ENCODE results near the gene TREML2. TPM values are rescaled to one million over a fixed set of nuclear protein-coding genes. Genes with fewer than 3 reads are reported as not detected.

Gene TREML2
- total RNA-seq, 3 donors from 2014 or later (not counting 1 experiment from before 2014, with no cell fraction given) = 0.75 to 3.0 (median 1.0) TPM

DNA sequence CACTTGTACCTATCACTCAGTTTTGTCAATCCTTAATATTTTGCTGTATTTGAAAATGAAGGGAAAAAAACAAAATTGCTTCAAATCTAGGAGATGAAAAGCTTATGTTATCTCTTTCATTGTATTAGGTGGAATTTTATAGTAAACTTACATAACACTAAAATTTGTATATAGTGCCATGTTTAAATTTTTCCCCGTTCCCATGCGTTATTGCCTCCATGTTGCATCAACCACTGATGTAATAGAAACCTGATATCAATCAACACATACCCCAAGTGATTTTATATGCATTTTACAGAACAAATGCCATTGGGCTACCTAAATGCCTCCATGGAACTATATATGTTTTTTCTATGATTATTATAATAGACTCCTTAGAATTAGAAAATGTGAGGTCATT lies 23.3 kb downstream of the TREML2 start:
- no peak for DNase-seq
- no peak overlapping the region for H3K27ac ChIP-seq (ENCODE audit: low read length)
- no peaks in the 10 kb centered on the region for H3K36me3 Mint-ChIP-seq
- WGBS (ENCODE audit: insufficient coverage) = 100% methylated on average over 2 of the region's 2 CpGs
- ATAC-seq = no peak
- H3K27me3 ChIP-seq (ENCODE audit: control insufficient read depth, insufficient read depth, low read length) = peaks cover 3% of the 10 kb centered on the region
- no peaks in the 10 kb centered on the region for H3K9me3 Mint-ChIP-seq
- H3K4me1 Mint-ChIP-seq = peaks cover 9 to 15% of the 10 kb centered on the region in 2 donors
- H3K4me1 ChIP-seq (ENCODE audit: control insufficient read depth, insufficient read depth, low read length) = peaks cover 8% of the 10 kb centered on the region
- H3K9me3 ChIP-seq (ENCODE audit: control insufficient read depth, insufficient read depth, low read length) = no peaks in the 10 kb centered on the region
- no peaks in the 10 kb centered on the region for H3K36me3 ChIP-seq (ENCODE audit: control insufficient read depth, insufficient read depth, low read length)
- TF ChIP-seq, protein P1, sequence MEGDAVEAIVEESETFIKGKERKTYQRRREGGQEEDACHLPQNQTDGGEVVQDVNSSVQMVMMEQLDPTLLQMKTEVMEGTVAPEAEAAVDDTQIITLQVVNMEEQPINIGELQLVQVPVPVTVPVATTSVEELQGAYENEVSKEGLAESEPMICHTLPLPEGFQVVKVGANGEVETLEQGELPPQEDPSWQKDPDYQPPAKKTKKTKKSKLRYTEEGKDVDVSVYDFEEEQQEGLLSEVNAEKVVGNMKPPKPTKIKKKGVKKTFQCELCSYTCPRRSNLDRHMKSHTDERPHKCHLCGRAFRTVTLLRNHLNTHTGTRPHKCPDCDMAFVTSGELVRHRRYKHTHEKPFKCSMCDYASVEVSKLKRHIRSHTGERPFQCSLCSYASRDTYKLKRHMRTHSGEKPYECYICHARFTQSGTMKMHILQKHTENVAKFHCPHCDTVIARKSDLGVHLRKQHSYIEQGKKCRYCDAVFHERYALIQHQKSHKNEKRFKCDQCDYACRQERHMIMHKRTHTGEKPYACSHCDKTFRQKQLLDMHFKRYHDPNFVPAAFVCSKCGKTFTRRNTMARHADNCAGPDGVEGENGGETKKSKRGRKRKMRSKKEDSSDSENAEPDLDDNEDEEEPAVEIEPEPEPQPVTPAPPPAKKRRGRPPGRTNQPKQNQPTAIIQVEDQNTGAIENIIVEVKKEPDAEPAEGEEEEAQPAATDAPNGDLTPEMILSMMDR (IDR thresholded peaks at IDR 0.05) = no peak
- H3K27ac Mint-ChIP-seq = no peak overlapping the region
- intact Hi-C loops (cut with micrococcal nuclease) = no loop called here
- no peak overlapping the region for H3K4me3 Mint-ChIP-seq
- peaks cover 18 to 24% of the 10 kb centered on the region in 2 donors for H3K27me3 Mint-ChIP-seq (ENCODE audit: low read depth in 2 of 2)
- H3K4me3 ChIP-seq (ENCODE audit: low read length) = no peak overlapping the region

GRCh38 chr6:41177287-41177686 lies 23.7 kb downstream of the TREML2 start:
- no peak overlapping the region for H3K4me3 ChIP-seq (ENCODE audit: low read length)
- Mint-ChIP-seq H3K9me3 (no peaks in the 10 kb centered on the region), H3K4me3 (no peak overlapping the region), H3K4me1 (peaks cover 7 to 12% of the 10 kb centered on the region in 2 donors), H3K27ac (no peak overlapping the region), H3K27me3 (ENCODE audit: low read depth in 2 of 2) (peaks cover 18 to 24% of the 10 kb centered on the region in 2 donors), H3K36me3 (no peaks in the 10 kb centered on the region)
- no peaks in the 10 kb centered on the region for H3K9me3 ChIP-seq (ENCODE audit: control insufficient read depth, insufficient read depth, low read length)
- no peak overlapping the region for H3K27ac ChIP-seq (ENCODE audit: low read length)
- TF ChIP-seq, protein P1 (IDR thresholded peaks at IDR 0.05) = no peak
- 75% methylated on average over 3 of the region's 3 CpGs for WGBS (ENCODE audit: insufficient coverage)
- no peaks in the 10 kb centered on the region for H3K36me3 ChIP-seq (ENCODE audit: control insufficient read depth, insufficient read depth, low read length)
- intact Hi-C loops (cut with micrococcal nuclease) = no loop called here
- peaks cover 3% of the 10 kb centered on the region for H3K27me3 ChIP-seq (ENCODE audit: control insufficient read depth, insufficient read depth, low read length)
- no peak for ATAC-seq
- no peak for DNase-seq
- H3K4me1 ChIP-seq (ENCODE audit: control insufficient read depth, insufficient read depth, low read length) = peaks cover 8% of the 10 kb centered on the region

DNA sequence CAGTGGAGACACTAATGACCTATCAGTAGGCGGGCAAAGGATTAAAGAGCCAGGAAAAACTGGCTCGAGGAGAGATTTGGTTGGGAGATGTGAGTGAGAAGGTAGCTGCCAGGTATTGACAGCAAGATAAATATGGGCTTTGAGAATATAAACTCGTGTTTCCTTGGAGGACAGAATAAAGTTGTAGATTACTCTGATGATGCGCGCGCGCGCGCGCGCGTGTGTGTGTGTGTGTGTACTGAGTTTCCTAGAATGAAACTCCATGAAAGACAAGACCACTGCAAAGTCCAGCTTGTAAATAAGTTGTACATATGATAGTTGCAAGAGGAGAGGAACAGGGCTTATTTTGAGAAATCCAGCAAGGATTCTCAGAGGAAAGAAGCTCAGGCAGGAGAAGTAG lies 24.8 kb downstream of the TREML2 start:
- Mint-ChIP-seq H3K4me1 (peaks cover 5 to 8% of the 10 kb centered on the region in 2 donors), H3K9me3 (no peaks in the 10 kb centered on the region), H3K27ac (no peak overlapping the region), H3K4me3 (no peak overlapping the region), H3K27me3 (ENCODE audit: low read depth in 2 of 2) (peaks cover 23 to 26% of the 10 kb centered on the region in 2 donors), H3K36me3 (no peaks in the 10 kb centered on the region)
- 94% methylated on average over 12 of the region's 12 CpGs for WGBS (ENCODE audit: insufficient coverage)
- Histone ChIP-seq H3K9me3 (ENCODE audit: control insufficient read depth, insufficient read depth, low read length) (no peaks in the 10 kb centered on the region), H3K27ac (ENCODE audit: low read length) (no peak overlapping the region), H3K4me1 (ENCODE audit: control insufficient read depth, insufficient read depth, low read length) (no peaks in the 10 kb centered on the region), H3K4me3 (ENCODE audit: low read length) (no peak overlapping the region), H3K36me3 (ENCODE audit: control insufficient read depth, insufficient read depth, low read length) (no peaks in the 10 kb centered on the region), H3K27me3 (ENCODE audit: control insufficient read depth, insufficient read depth, low read length) (peaks cover 3% of the 10 kb centered on the region)
- intact Hi-C loops (cut with micrococcal nuclease) = no loop called here
- DNase-seq (no peak), ATAC-seq (no peak)
- TF ChIP-seq, protein P1 (IDR thresholded peaks at IDR 0.05) = no peak

- Histone ChIP-seq H3K9me3 (ENCODE audit: control insufficient read depth, insufficient read depth, low read length) (no peaks in the 10 kb centered on the region), H3K36me3 (ENCODE audit: control insufficient read depth, insufficient read depth, low read length) (no peaks in the 10 kb centered on the region), H3K4me1 (ENCODE audit: control insufficient read depth, insufficient read depth, low read length) (no peaks in the 10 kb centered on the region), H3K27ac (ENCODE audit: low read length) (no peak overlapping the region), H3K4me3 (ENCODE audit: low read length) (no peak overlapping the region), H3K27me3 (ENCODE audit: control insufficient read depth, insufficient read depth, low read length) (peaks cover 3% of the 10 kb centered on the region)
- H3K4me3 Mint-ChIP-seq = no peak overlapping the region
- intact Hi-C loops (cut with micrococcal nuclease) = no loop called here
- WGBS (ENCODE audit: insufficient coverage) = no CpG with 5 or more reads among the region's 1 CpG
- no peaks in the 10 kb centered on the region for H3K9me3 Mint-ChIP-seq
- H3K27me3 Mint-ChIP-seq (ENCODE audit: low read depth in 2 of 2) = peaks cover 31% of the 10 kb centered on the region in 2 donors
- ATAC-seq = no peak
- no peak for DNase-seq
- TF ChIP-seq, protein P1 (IDR thresholded peaks at IDR 0.05) = no peak
- H3K4me1 Mint-ChIP-seq = peaks cover 5 to 14% of the 10 kb centered on the region in 2 donors
- H3K36me3 Mint-ChIP-seq = no peaks in the 10 kb centered on the region
- H3K27ac Mint-ChIP-seq = no peak overlapping the region
Observed at GRCh38 chr6:41175084-41175483, 25.9 kb downstream of the TREML2 start.

Data from natural killer cell (primary cell).